HG02885 (cell line): ENCODE measurements around the gene SPIRE1.
"Not testable (repeated sequence)": the region's sequence is repeated elsewhere in the genome, so short reads cannot be mapped to it uniquely, and the experiment has no call there.

Experiments used
- ATAC-seq: cut with Tn5 transposase; IDR thresholded peaks from one replicate; pipeline ENCODE4 v1.9.1; 2021; ENCODE audit warnings: mild to moderate bottlenecking; ENCODE audit not compliant: unreplicated experiment, poor library complexity

Gene SPIRE1

GRCh38 chr18:12651651-12652050 lies 6.3 kb downstream of the SPIRE1 start:
- no peak for ATAC-seq

GRCh38 chr18:12647773-12648172 lies 10.1 kb downstream of the SPIRE1 start:
- no peak for ATAC-seq

- no peak for ATAC-seq
These were observed 12.1 kb downstream of the SPIRE1 start for GRCh38 chr18:12645751-12646203.

GRCh38 chr18:12645254-12645653 lies 12.7 kb downstream of the SPIRE1 start:
- ATAC-seq: no peak

GRCh38 chr18:12643756-12644155 lies 14.2 kb downstream of the SPIRE1 start:
- not testable (repeated sequence) for ATAC-seq

- no peak for ATAC-seq
These were observed 17.1 kb downstream of the SPIRE1 start for GRCh38 chr18:12640881-12641200.

- ATAC-seq: no peak
These were observed 17.7 kb downstream of the SPIRE1 start for GRCh38 chr18:12639990-12640880.

GRCh38 chr18:12638644-12639124 lies 19.2 kb downstream of the SPIRE1 start:
- no peak for ATAC-seq

GRCh38 chr18:12637901-12638643 lies 19.8 kb downstream of the SPIRE1 start:
- no peak for ATAC-seq

- ATAC-seq: no peak
These were observed 20.5 kb downstream of the SPIRE1 start for GRCh38 chr18:12637393-12637792.

GRCh38 chr18:12631831-12632477 lies 26.0 kb downstream of the SPIRE1 start:
- no peak for ATAC-seq

- ATAC-seq: no peak
These were observed 27.8 kb downstream of the SPIRE1 start for GRCh38 chr18:12630136-12630535.

- ATAC-seq: no peak
These were observed 28.9 kb downstream of the SPIRE1 start for GRCh38 chr18:12628706-12629702.

- ATAC-seq: not testable (repeated sequence)
These were observed 30.7 kb downstream of the SPIRE1 start for GRCh38 chr18:12627199-12627598.

- ATAC-seq: no peak
These were observed 32.7 kb downstream of the SPIRE1 start for GRCh38 chr18:12625241-12625640.

GRCh38 chr18:12621742-12622306 lies 36.1 kb downstream of the SPIRE1 start:
- no peak for ATAC-seq

- no peak for ATAC-seq
These were observed 42.2 kb downstream of the SPIRE1 start for GRCh38 chr18:12615748-12616147.

- ATAC-seq: no peak
These were observed 49.6 kb downstream of the SPIRE1 start for GRCh38 chr18:12608301-12608700.

GRCh38 chr18:12606592-12607315 lies 51.2 kb downstream of the SPIRE1 start:
- no peak for ATAC-seq
